Measurements from ENCODE around the gene ROR2.

ROR2 gene

GRCh38 chr9:91700475-91700874 is 249.6 kb downstream of the ROR2 start:
- no peak for TF ChIP-seq CTCF (IDR thresholded peaks at IDR 0.05)
- Histone ChIP-seq H3K27ac (no peak overlapping the region), H3K4me3 (no peak overlapping the region)
- DNase-seq (ENCODE audit: low spot score), result no peak

GRCh38 chr9:91698266-91698665 is 251.8 kb downstream of the ROR2 start:
- no peak for DNase-seq (ENCODE audit: low spot score)
- TF ChIP-seq CTCF (IDR thresholded peaks at IDR 0.05), result no peak
- H3K27ac ChIP-seq, result no peak overlapping the region
- H3K4me3 ChIP-seq, result no peak overlapping the region

- DNase-seq (ENCODE audit: low spot score), result no peak
- Histone ChIP-seq H3K4me3 (no peak overlapping the region), H3K27ac (no peak overlapping the region)
- no peak for TF ChIP-seq CTCF (IDR thresholded peaks at IDR 0.05)
Measured at GRCh38 chr9:91697201-91697600, 252.8 kb downstream of the ROR2 start.

- Histone ChIP-seq H3K27ac (no peak overlapping the region), H3K4me3 (no peak overlapping the region)
- no peak for DNase-seq (ENCODE audit: low spot score)
- TF ChIP-seq CTCF (IDR thresholded peaks at IDR 0.05), result no peak
Measured at GRCh38 chr9:91694081-91694870, 255.8 kb downstream of the ROR2 start.

- Histone ChIP-seq H3K4me3 (no peak overlapping the region), H3K27ac (no peak overlapping the region)
- no peak for DNase-seq (ENCODE audit: low spot score)
- no peak for TF ChIP-seq CTCF (IDR thresholded peaks at IDR 0.05)
Measured at GRCh38 chr9:91693226-91693625, 256.8 kb downstream of the ROR2 start.

- no peak for TF ChIP-seq CTCF (IDR thresholded peaks at IDR 0.05)
- no peak for DNase-seq (ENCODE audit: low spot score)
- Histone ChIP-seq H3K4me3 (no peak overlapping the region), H3K27ac (no peak overlapping the region)
Measured at GRCh38 chr9:91690540-91691249, 259.3 kb downstream of the ROR2 start.

GRCh38 chr9:91689006-91689405 is 261.0 kb downstream of the ROR2 start:
- Histone ChIP-seq H3K4me3 (no peak overlapping the region), H3K27ac (no peak overlapping the region)
- no peak for TF ChIP-seq CTCF (IDR thresholded peaks at IDR 0.05)
- DNase-seq (ENCODE audit: low spot score), result no peak

All from coronary artery (tissue), 2 donors.